Suppressor macrophage (primary cell): Measurements from ENCODE around the gene C1orf159.

Source experiments
- DNase-seq, 4 experiments: peaks; one replicate each; pipeline ENCODE4 v3.0.0-alpha.2; 2020 to 2022

Gene C1orf159

GRCh38 chr1:1091344-1092148 is 24.3 kb downstream of the C1orf159 start:
- DNase-seq: peak in 1 of 4 experiments; percentile 2

GRCh38 chr1:1090424-1091343 is 25.2 kb downstream of the C1orf159 start:
- no peak for DNase-seq

GRCh38 chr1:1089731-1090423 is 26.0 kb downstream of the C1orf159 start:
- DNase-seq: peak in 1 of 4 experiments; percentile 2

GRCh38 chr1:1088801-1089680 is 26.8 kb downstream of the C1orf159 start:
- DNase-seq: no peak

GRCh38 chr1:1088029-1088800 is 27.7 kb downstream of the C1orf159 start:
- no peak for DNase-seq

- no peak for DNase-seq
Observed at GRCh38 chr1:1087351-1088028, 28.4 kb downstream of the C1orf159 start.

GRCh38 chr1:1086911-1087341 is 29.0 kb downstream of the C1orf159 start:
- DNase-seq: peak in 1 of 4 experiments; percentile 1

GRCh38 chr1:1085911-1086841 is 29.7 kb downstream of the C1orf159 start:
- peak in 1 of 4 experiments; percentile 1 for DNase-seq

- no peak for DNase-seq
Observed at GRCh38 chr1:1085171-1085841, 30.6 kb downstream of the C1orf159 start.

- DNase-seq: peak in 1 of 4 experiments; percentile 3
Observed at GRCh38 chr1:1084372-1085170, 31.3 kb downstream of the C1orf159 start.

- peak in 1 of 4 experiments; percentile 1 for DNase-seq
Observed at GRCh38 chr1:1083416-1084371, 32.2 kb downstream of the C1orf159 start.

- peak in 1 of 4 experiments; percentile 2 for DNase-seq
Observed at GRCh38 chr1:1082776-1083415, 33.0 kb downstream of the C1orf159 start.

GRCh38 chr1:1082239-1082775 is 33.6 kb downstream of the C1orf159 start:
- DNase-seq: peak in 1 of 4 experiments; percentile 1

GRCh38 chr1:1081311-1082238 is 34.3 kb downstream of the C1orf159 start:
- DNase-seq: no peak
